Measurements from ENCODE around the gene PRKD2.
"Not testable (repeated sequence)": the region's sequence is repeated elsewhere in the genome, so short reads cannot be mapped to it uniquely, and the experiment has no call there.

Gene PRKD2

GRCh38 chr19:46725036-46725820, 8.3 kb upstream of the PRKD2 start:
- no peak for DNase-seq (ENCODE audit: low read depth in 2 of 2)

DNA sequence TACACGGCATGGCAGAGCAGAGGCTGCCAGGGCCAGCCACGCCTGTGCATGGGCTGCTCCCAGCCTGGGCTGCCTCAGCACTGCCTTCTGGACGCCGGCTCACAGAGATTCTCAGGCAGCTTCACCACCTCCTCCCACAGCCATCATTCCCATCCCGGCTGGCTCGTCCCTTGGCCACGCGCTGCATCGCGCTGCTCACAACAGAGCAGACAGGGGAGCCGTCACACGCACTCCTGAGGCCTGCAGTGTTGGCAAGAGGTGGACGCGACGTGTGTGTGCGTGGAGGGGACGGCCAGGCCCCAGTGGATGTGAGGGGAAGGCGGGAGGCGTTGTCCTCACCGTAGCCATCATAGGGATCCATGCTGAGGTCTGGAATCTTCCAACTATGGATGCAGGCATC, 7.6 kb upstream of the PRKD2 start:
- no peak for DNase-seq (ENCODE audit: low read depth in 2 of 2)

DNA sequence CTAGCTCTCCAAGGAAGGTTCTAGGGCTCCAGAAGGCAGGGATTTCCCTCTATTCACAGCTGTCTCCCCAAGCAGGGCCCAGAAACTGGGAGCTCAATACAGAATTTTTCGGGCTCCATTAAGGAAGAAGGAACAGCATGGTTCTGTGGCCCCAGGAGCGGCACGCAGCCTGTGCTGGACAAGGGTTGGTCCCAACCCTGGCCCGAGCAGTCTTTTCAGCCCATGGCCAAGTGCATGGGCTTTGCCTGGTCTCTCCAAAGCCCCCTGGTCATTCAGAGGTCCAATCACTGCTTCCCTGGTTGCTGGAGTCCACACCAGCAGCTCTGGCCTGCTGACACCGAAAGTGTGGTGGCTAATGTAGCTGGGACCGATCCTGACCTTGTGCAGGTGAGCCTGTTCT, 6.6 kb upstream of the PRKD2 start:
- DNase-seq (ENCODE audit: low read depth in 2 of 2) = no peak

DNA sequence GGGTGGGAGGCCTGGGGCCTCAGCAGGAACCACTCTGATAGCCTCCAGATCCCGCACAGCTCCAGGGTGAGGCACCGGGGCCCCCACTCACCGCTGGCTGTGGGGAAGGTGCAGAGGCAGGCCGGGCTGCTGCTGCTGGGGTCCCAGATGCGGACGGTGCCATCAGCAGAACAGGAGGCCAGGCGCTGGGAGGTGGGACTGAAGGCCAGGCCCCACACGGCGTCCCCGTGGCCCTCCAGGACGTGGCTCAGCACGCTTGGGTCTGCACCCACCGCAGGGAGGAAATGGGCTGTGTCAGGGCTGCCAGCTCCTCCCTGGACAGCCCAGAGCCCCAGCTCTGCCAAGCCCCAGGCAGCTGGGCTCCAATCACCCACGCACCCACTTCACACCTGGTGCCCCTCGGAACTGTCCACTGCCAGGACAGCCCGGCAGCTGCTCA, 6.1 kb upstream of the PRKD2 start:
- no peak for DNase-seq (ENCODE audit: low read depth in 2 of 2)

DNA sequence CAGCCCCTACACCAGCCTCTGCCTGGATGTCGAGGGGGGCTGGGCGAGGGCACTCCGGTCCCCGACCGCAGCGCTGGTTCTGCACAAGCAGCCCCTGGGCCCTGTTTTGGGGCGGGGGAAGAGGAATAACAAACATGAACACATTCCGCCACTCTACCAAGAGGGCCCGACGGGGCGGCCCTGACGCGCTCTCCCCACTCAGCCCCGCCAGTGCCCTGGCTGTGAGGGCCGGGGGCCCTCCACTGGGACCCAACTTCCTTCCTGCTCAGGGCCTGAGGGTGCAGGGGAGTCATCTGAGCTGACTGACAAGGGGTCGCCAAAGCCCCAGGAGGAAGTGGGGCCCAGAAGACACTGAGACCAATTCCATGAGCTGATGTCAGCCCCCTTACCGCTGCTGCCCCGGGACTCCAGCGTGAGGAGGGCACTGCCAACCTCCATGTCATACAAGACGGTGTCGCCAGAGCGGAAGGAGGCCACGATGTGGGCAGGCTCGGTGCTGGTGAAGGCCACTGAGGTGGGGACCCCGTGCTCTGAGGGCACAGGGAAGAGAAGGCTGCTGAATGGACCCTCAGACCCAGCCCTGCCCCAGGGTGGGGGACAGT, 5.6 kb upstream of the PRKD2 start:
- no peak for DNase-seq (ENCODE audit: low read depth in 2 of 2)

DNA sequence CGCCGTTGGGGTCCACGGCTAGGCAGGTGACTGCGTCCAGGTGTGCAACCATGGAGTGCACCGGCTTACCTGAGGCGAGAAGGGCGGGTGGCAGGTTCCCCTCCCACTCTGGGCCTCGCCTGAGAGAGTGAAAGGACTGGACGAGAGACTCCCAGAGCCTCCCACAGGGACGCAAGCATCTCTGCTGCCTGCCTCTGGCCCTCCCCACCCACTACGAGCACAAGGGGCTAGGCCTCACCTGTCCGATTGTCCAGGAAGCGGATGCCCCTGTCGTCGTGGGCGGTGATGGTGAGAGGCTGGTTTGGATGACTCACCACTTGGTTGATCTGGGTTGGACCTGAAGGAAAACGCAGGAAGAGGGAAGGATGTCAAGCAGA, 5.1 kb upstream of the PRKD2 start:
- DNase-seq (ENCODE audit: low read depth in 2 of 2) = no peak

- no peak for DNase-seq (ENCODE audit: low read depth in 2 of 2)
Observed at GRCh38 chr19:46721269-46722003, 4.5 kb upstream of the PRKD2 start.

GRCh38 chr19:46720503-46721239, 3.8 kb upstream of the PRKD2 start:
- DNase-seq (ENCODE audit: low read depth in 2 of 2) = no peak

DNA sequence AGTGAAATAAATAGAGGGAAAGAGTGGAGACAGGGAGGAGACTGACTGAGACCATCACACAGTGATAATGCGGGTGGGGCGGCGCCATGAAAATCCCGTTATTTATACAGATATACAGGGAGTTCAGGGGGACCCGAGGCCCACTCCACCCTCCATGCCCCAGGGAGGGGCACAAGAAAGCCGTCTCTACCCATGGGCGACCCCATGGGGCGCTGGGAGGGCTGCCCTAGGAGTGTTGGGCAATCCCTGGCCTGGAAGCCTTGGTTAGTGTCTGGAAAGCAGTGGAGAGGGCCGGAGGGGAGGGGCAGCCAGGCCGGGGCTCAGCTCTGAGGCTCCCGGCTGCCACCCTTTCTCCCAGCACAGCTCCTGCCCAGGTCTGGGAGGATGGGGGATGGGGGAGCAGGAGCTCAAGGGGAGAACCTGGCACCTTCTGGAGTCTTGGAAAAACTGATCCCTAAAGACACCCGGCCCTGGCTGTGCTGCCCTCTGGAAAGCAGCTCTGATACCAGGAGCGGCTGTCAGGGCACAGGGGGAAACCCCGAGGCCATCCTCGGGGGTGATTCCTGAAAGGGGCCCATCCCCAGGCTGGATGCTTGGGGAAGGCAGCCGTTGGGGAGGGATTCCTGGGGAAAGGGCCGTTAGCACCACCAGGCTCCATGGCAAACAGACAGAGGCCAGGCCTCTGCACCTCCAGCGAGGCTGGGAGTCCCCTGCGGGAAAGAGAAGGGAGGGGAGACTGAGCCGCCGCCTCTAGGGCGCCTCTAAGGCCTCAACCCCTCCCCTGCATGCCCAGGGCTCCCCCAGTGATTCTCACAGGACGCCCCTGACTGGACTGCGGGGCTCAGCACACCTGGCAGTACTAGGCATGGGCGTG, 3.0 kb upstream of the PRKD2 start:
- DNase-seq (ENCODE audit: low read depth in 2 of 2) = no peak

GRCh38 chr19:46718934-46719622, 2.2 kb upstream of the PRKD2 start:
- no peak for DNase-seq (ENCODE audit: low read depth in 2 of 2)

- peak; percentile 33 to 34 for DNase-seq (ENCODE audit: low read depth in 2 of 2)
Observed at GRCh38 chr19:46718157-46718933, 1.4 kb upstream of the PRKD2 start.

GRCh38 chr19:46717716-46718143, 816 bp upstream of the PRKD2 start:
- no peak for DNase-seq (ENCODE audit: low read depth in 2 of 2)

GRCh38 chr19:46716672-46717033, 261 bp downstream of the PRKD2 start:
- DNase-seq (ENCODE audit: low read depth in 2 of 2) = no peak

- no peak for DNase-seq (ENCODE audit: low read depth in 2 of 2)
Observed at GRCh38 chr19:46715975-46716671, 791 bp downstream of the PRKD2 start.

DNA sequence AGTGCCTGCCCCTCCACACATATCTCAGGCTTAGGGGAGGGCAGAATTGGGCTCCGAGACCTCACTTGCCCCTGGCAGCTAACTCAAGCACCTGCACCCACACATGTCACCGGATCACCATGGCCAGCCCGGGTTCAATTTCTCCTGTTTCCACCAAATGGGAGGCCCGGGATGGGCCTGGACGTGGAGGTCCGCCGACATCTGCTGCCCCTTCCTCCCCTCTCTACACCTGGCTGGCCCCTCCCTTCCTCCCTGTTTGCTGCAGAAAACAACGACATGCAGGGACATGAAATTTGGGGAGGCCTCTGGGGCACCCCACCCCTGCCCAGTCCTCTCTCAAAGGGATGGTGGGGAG, 1.3 kb downstream of the PRKD2 start:
- DNase-seq (ENCODE audit: low read depth in 2 of 2) = no peak

GRCh38 chr19:46714444-46715106, 2.3 kb downstream of the PRKD2 start:
- peak in 1 of 2 donors; percentile 35 for DNase-seq (ENCODE audit: low read depth in 2 of 2)

DNA sequence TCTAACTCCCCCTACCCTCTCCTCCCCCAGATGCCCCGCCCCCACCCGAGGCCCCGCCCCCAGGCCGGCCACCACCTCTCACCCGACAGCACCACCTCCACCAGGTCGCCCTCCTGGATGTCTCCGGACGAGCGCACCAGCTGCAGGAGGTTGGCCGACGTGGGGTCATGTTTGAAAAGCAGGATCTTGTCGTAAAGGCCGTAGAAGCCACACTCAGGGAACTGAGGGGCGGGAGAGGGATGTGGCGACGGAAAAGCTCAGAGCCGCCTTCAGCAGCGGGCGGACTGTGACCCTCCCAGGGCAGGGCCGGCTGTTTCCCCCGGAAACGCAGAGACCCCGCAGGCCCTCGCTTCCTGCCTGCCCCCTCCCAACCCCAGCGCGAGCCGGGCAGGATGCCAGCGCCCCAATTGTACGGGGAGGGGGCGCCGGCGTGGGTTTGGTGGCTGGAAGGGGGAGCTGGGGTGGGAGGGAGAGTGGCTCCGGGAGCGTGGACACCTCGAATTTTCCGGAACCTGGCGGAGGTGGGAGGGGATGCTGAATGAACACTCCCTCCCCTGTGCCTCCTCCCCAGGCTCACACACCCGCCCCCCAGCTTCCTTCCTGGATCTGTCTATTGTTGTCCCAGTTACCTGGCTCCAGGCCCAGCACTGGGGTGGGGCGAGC, 3.0 kb downstream of the PRKD2 start:
- peak; percentile 60 to 63 for DNase-seq (ENCODE audit: low read depth in 2 of 2)

DNA sequence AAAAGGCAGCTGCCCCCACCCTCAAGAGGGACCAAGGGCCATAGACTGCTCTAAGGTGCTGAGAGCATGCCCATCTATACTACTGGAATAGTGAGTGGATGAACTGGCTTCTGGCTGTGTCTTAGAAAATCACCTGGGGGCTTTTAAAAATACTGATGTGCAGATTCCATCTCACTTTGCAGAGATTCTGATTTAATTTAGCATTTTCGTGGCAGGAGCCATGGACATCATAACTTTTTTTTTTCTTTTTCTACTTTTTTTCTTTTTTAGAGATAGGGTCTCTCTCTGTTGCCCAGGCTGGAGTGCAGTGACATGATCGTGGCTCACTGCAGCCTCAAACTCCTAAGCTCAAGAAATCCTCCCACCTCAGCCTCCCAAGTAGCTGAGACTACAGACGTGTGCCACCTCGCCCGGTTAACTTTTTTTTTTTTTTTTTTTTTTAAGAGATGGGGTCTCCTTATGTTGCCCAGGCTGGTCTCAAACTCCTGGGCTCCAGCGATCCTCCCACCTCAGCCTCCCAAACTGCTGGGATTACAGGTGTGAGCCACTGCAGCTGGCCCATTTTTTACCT, 4.1 kb downstream of the PRKD2 start:
- not testable (repeated sequence) for DNase-seq (ENCODE audit: low read depth in 2 of 2)

Data from stimulated activated CD4-positive, alpha-beta T cell treated with anti-CD3 and anti-CD28 coated beads, Interleukin-4, amount 100 ng/mL, for 48 hours (primary cell).